GM20000 (cell line): Measurements from ENCODE around the gene VPREB1.
"Not testable (repeated sequence)": the region's sequence is repeated elsewhere in the genome, so short reads cannot be mapped to it uniquely, and the experiment has no call there.

Source experiments
- DNase-seq: peaks from one replicate; pipeline ENCODE4 v3.0.0; 2012; ENCODE audit warnings: low spot score

The VPREB1 gene

GRCh38 chr22:22260169-22260568 lies 15.6 kb downstream of the VPREB1 start:
- not testable (repeated sequence) for DNase-seq

- not testable (repeated sequence) for DNase-seq
Measured at GRCh38 chr22:22260586-22260985, 16.0 kb downstream of the VPREB1 start.

GRCh38 chr22:22262332-22263074 lies 17.9 kb downstream of the VPREB1 start:
- not testable (repeated sequence) for DNase-seq

GRCh38 chr22:22263823-22264222 lies 19.2 kb downstream of the VPREB1 start:
- DNase-seq: not testable (repeated sequence)

GRCh38 chr22:22270036-22270676 lies 25.6 kb downstream of the VPREB1 start:
- DNase-seq: not testable (repeated sequence)

- DNase-seq: not testable (repeated sequence)
Measured at GRCh38 chr22:22277423-22277822, 32.8 kb downstream of the VPREB1 start.

GRCh38 chr22:22284962-22285756 lies 40.6 kb downstream of the VPREB1 start:
- DNase-seq: not testable (repeated sequence)

GRCh38 chr22:22286390-22287105 lies 42.0 kb downstream of the VPREB1 start:
- not testable (repeated sequence) for DNase-seq

GRCh38 chr22:22287106-22287626 lies 42.6 kb downstream of the VPREB1 start:
- DNase-seq: not testable (repeated sequence)

GRCh38 chr22:22289666-22290065 lies 45.1 kb downstream of the VPREB1 start:
- DNase-seq: not testable (repeated sequence)

- not testable (repeated sequence) for DNase-seq
Measured at GRCh38 chr22:22291129-22291806, 46.7 kb downstream of the VPREB1 start.

- DNase-seq: not testable (repeated sequence)
Measured at GRCh38 chr22:22292656-22293055, 48.1 kb downstream of the VPREB1 start.

- not testable (repeated sequence) for DNase-seq
Measured at GRCh38 chr22:22293436-22293835, 48.9 kb downstream of the VPREB1 start.

- not testable (repeated sequence) for DNase-seq
Measured at GRCh38 chr22:22294641-22295040, 50.1 kb downstream of the VPREB1 start.
